GM21737 (cell line): ENCODE measurements around the gene TREX2.

Source experiments
- ATAC-seq: cut with Tn5 transposase; IDR thresholded peaks from one replicate; pipeline ENCODE4 v1.9.1; 2021; ENCODE audit warnings: mild to moderate bottlenecking, moderate library complexity; ENCODE audit not compliant: unreplicated experiment

TREX2 gene

GRCh38 chrX:153457136-153457825 is 11.4 kb upstream of the TREX2 start:
- ATAC-seq = no peak

GRCh38 chrX:153456704-153457103 is 10.8 kb upstream of the TREX2 start:
- ATAC-seq = no peak

DNA sequence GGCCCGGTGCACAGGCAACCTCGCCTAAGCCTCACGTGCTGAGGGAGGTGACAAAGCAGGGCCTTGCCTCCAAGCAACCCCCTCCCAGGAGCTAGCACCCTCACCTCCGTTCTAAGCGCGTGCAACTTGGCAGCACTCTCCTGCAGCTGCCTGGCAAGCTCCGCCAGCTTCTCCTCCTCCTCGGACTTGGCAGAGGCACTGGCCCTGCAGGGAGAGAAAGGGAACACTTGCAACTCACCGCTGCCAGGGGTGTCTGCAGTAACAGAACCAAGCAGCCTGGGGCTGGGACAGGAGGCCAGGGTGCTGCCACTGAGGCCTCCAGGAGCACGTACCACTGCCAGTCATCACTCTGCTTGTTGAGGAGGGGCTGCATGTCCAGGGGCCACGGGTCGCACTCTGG is 10.3 kb upstream of the TREX2 start:
- no peak for ATAC-seq

- ATAC-seq = no peak
Measured at GRCh38 chrX:153455571-153455970, 9.7 kb upstream of the TREX2 start.

DNA sequence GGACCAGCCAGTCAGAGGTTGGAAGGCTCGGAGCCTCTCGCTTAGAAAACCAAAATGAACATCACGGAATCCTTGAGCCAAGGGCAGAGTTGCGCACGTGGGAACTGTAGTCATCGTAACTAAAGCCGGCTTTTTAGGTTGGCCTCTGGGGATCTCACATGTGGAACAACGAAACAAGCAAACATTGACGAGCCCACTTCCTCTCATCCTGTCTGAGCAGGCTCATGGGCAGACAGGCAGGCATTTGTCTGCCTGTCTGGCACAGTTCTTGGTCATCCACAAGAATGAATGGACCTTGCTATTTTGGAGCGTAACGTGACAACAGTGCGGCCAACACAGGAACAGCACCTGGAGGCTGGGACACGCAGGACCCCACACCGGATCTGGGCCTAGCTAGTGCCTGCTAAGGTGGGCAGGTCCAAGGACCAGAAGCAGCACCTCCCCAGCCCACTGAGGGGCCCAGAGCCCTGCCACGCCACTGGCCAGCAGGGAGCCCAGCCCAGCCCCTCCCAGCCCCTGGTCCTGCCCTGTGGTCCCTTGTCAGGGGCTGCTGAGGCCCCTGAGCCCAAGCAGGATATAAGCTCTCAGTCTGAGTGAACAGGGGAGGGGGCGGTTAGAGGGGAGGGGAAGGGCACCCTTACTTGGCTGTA is 9.2 kb upstream of the TREX2 start:
- no peak for ATAC-seq

DNA sequence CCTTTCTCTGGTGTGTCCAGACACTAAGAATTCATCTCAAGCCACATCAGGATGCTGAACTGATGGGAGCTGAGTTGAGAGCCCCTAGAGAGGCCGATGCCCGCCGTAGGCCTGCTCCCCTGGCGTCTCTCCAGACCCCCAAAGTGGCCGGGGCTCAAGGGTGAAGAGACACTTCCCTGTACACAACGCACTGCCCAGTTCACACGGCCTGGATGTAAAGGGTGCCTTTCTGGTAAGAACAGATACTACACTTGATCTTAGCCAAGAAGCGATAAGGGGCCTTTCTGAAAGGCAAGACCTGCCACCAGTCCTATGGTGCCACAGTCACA is 5.1 kb upstream of the TREX2 start:
- no peak for ATAC-seq

DNA sequence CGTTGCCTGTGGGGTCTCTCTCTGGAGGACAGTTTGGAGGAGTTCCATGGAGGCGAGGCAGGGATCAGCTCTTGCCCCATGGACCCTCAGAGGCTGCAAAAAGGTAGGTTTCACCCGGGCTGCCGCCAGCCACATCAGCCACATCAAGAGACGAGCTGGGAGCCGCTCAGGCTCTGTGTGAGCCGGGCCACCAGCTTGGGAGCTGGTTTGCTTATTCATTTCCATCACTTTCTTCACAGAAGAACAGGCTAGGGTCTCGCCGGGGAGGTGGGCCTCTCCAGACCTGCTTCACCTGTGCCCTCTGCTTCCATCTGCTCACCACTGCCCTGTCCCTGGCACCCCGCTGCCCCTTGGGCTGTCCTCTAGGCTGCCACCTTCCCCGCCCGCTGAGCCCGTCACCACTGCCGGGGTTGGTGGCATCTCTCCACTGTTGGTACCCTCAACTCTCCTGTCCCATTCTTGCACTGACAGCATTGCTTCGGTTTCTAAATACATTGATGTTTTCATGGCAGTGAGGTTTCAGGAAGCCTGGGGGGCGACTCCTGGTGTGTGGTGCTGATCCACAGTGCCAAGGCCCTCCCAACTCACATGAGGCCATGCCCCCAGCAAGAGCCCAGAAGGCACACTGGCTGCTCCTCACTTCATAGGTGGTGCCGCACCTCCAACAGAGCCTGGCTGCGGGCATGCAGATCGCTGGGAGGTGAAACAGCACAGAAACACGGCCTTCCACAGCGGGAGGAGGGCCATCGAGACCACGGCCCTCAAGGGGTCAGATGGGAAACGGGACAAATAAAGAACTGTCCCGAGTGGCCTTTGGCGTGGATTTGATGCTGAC is 4.5 kb upstream of the TREX2 start:
- ATAC-seq = no peak

DNA sequence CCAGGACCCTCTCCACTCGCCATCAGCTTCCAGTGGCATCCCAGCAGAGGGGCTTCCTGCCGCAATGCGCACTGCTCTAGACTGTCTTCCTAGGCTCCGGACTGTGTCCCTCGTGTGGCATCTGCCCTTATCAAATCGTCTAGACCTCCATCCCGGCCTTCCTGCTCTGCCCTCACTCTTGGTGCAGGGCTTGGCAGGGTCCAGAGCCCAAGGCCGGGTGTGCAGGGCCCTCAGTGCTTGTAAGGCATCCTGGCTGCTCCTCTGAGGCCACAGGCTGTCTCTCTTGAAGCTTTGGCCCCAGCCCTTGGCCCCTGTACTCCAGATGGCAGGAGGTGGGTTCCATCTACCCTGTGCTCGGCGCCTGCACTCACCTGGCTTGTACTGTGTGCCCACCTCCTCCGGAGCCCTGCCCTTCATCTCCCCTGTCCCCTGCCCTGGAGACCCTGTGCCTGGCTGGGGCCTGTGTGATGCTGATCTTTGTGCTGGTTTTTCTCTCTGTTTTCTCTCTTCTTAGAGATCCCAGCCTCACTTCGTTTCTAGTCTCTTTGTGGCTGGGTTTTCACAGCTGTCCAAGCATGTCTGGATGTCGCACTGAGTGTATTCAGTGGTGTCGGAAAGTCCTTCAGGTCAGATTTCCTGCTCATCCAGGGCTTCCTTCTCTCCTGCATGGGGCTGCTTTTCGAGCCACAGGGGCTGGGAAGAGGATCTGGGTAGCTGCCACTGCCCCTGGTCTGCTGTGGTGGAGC is 3.7 kb upstream of the TREX2 start:
- no peak for ATAC-seq

- ATAC-seq = no peak
Measured at GRCh38 chrX:153448556-153449367, 2.9 kb upstream of the TREX2 start.

DNA sequence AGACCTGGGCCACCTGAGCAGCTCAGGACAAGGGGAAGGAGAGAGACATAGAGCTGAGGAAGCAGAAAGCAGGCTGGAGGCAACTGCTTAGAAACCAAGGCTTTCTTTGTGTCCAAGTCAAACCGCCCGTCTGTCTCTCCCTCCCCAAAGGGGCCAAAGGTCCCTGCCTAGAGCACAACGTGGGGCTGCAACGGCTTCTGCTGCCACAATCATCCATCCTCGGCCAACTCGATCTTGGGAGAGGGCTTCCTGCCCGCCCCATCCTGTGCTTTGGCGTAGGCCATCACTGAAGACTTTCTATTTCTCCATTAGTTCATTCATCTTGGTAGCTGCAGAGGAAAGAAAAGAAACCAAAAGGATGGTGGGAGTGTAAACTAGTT is 1.7 kb upstream of the TREX2 start:
- no peak for ATAC-seq

GRCh38 chrX:153446950-153447580 is 1.2 kb upstream of the TREX2 start:
- no peak for ATAC-seq

DNA sequence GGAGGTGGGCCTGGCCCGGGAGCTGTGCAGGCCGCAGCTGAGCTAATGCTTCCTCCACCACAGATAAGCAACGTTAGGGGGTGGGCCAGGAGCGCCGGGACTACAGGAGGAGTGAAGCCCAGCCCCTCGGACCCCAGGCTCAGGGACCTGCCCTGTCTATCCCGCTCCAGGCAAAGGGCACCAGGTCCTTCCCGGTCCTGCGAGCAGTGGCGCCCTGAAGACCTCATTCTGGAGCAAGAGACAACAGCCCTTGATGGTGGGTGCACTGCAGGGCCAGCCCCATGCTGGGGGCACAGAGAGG is 730 bp upstream of the TREX2 start:
- no peak for ATAC-seq

GRCh38 chrX:153445106-153445855 is 575 bp downstream of the TREX2 start:
- no peak for ATAC-seq

DNA sequence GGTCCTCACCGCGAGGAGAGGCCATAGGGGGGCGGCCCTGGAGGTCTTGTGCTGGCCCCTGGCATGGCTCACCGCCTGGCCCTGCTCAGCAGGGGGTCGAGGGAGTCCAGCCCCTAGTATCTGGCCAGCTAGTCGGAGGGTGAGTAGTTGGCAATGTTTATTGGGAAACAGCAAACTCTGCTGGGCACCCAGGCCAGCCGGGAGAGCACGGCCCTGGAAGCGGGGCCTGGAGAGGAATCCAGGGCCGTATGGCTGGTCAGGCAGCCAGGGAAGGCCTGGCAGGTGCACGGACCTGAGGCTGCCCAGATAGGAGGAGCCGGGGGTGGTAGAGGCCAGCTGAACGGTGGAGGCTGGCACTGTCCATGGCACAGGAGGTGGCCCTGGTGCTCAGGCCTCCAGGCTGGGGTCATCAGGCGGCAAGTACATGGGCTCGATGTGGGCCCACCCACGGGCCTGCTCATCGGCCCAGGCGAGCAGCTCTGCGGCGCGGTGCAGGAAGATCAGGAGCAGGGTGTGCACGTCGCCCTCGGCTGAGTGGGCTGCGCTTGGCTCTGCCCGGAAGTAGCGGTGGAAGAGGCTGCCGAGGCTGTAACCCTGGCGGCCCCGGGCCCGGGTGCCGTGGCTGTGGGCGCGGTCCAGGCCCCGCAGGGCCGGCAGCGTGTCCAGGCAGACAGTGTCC is 1.4 kb downstream of the TREX2 start:
- ATAC-seq = no peak

GRCh38 chrX:153443476-153444332 is 2.2 kb downstream of the TREX2 start:
- ATAC-seq = no peak

GRCh38 chrX:153442463-153442862 is 3.4 kb downstream of the TREX2 start:
- no peak for ATAC-seq

GRCh38 chrX:153441981-153442380 is 3.9 kb downstream of the TREX2 start:
- ATAC-seq = no peak

GRCh38 chrX:153441296-153441695 is 4.6 kb downstream of the TREX2 start:
- no peak for ATAC-seq
